ENCODE results near the gene ALDOC. TPM values are rescaled to one million over a fixed set of nuclear protein-coding genes. Genes with fewer than 3 reads are reported as not detected.

Gene ALDOC
- total and polyA plus RNA-seq, 2 experiments from 2014 or later: 33.5 to 157 TPM

- no peaks in the 10 kb centered on the region; the same call in 2 of the 3 replicates for H3K9me3 Mint-ChIP-seq
- H3K4me3 ChIP-seq: no peak overlapping the region
- H3K27ac Mint-ChIP-seq: no peak overlapping the region
- H3F3A ChIP-seq (replicated peaks; ENCODE audit: low read depth): no peaks in the 10 kb centered on the region
- H3K36me3 Mint-ChIP-seq (ENCODE audit: low read depth): peaks cover 37% of the 10 kb centered on the region
- peaks cover 21% of the 10 kb centered on the region; the same call in 1 of the 2 replicates for H3K36me3 ChIP-seq (ENCODE audit: insufficient read depth)
- H3K4me2 ChIP-seq: no peak overlapping the region
- peaks cover 18% of the 10 kb centered on the region for H3K4me1 Mint-ChIP-seq
- peaks cover 8% of the 10 kb centered on the region for H3K79me2 ChIP-seq (replicated peaks; ENCODE audit: insufficient read depth)
- no peaks in the 10 kb centered on the region for H3K9me2 ChIP-seq (ENCODE audit: insufficient read depth)
- H2AFZ ChIP-seq: no peak overlapping the region
- no peak overlapping the region for H3K27ac ChIP-seq (ENCODE audit: low read depth)
- no peaks in the 10 kb centered on the region; the same call in 1 of the 2 replicates for H4K20me1 ChIP-seq (replicated peaks; ENCODE audit: insufficient read depth)
- TF ChIP-seq CTCF (conservative IDR thresholded peaks at IDR 0.05; ENCODE audit: low read depth in 2 of 2): no peak
- no peak for TF ChIP-seq EZH2phosphoT487 (IDR thresholded peaks at IDR 0.05; ENCODE audit: unreplicated experiment)
- H3K27me3 Mint-ChIP-seq (ENCODE audit: insufficient read depth, low read depth, poor library complexity): peaks cover 13% of the 10 kb centered on the region
- no peak overlapping the region for H3K4me3 Mint-ChIP-seq
- H3K27me3 ChIP-seq (ENCODE audit: insufficient read depth): no peaks in the 10 kb centered on the region
- ATAC-seq (no peak), DNase-seq (ENCODE audit: low spot score) (no peak)
- peaks cover 15% of the 10 kb centered on the region; the same call in 1 of the 2 replicates for H3K4me1 ChIP-seq (ENCODE audit: insufficient read depth)
Observed at GRCh38 chr17:28554565-28554964, 22.1 kb downstream of the ALDOC start.

GRCh38 chr17:28553000-28553505, 23.6 kb downstream of the ALDOC start:
- Histone ChIP-seq H3K79me2 (replicated peaks; ENCODE audit: insufficient read depth) (peaks cover 8% of the 10 kb centered on the region), H3K4me2 (peak overlapping the region; percentile 94), H3K4me1 (ENCODE audit: insufficient read depth) (peaks cover 15% of the 10 kb centered on the region; the same call in 1 of the 2 replicates), H3K4me3 (peak overlapping the region; percentile 92), H3F3A (replicated peaks; ENCODE audit: low read depth) (no peaks in the 10 kb centered on the region), H2AFZ (no peak overlapping the region), H3K27ac (ENCODE audit: low read depth) (no peak overlapping the region), H3K9me2 (ENCODE audit: insufficient read depth) (no peaks in the 10 kb centered on the region), H3K36me3 (ENCODE audit: insufficient read depth) (peaks cover 21% of the 10 kb centered on the region; the same call in 1 of the 2 replicates), H4K20me1 (replicated peaks; ENCODE audit: insufficient read depth) (no peaks in the 10 kb centered on the region; the same call in 1 of the 2 replicates), H3K27me3 (ENCODE audit: insufficient read depth) (no peaks in the 10 kb centered on the region)
- Mint-ChIP-seq H3K27ac (peak overlapping the region; percentile 23; the same call in 1 of the 2 replicates), H3K4me1 (peaks cover 20% of the 10 kb centered on the region), H3K27me3 (ENCODE audit: insufficient read depth, low read depth, poor library complexity) (peaks cover 18% of the 10 kb centered on the region), H3K9me3 (no peaks in the 10 kb centered on the region; the same call in 2 of the 3 replicates), H3K36me3 (ENCODE audit: low read depth) (peaks cover 31% of the 10 kb centered on the region), H3K4me3 (peak overlapping the region; percentile 91)
- ATAC-seq (no peak), DNase-seq (ENCODE audit: low spot score) (no peak)
- TF ChIP-seq ZNF114 (CRISPR knock-in tag; IDR thresholded peaks at IDR 0.05) (no peak), STAT1 (IDR thresholded peaks at IDR 0.05; ENCODE audit: unreplicated experiment) (no peak), NANOG (IDR thresholded peaks at IDR 0.05; ENCODE audit: borderline replicate concordance) (no peak), EZH2 (IDR thresholded peaks at IDR 0.05; ENCODE audit: low read depth, unreplicated experiment) (no peak), EZH2phosphoT487 (IDR thresholded peaks at IDR 0.05; ENCODE audit: unreplicated experiment) (no peak), POLR2AphosphoS5 (IDR thresholded peaks at IDR 0.05; ENCODE audit: low read depth) (no peak), JUNB (IDR thresholded peaks at IDR 0.05; ENCODE audit: unreplicated experiment) (no peak), ETS1 (IDR thresholded peaks at IDR 0.05) (no peak), ZNF331 (CRISPR knock-in tag; IDR thresholded peaks at IDR 0.05; ENCODE audit: low read depth) (no peak), CTCF (conservative IDR thresholded peaks at IDR 0.05; ENCODE audit: low read depth in 2 of 2) (no peak)
- TF ChIP-seq, protein P1, sequence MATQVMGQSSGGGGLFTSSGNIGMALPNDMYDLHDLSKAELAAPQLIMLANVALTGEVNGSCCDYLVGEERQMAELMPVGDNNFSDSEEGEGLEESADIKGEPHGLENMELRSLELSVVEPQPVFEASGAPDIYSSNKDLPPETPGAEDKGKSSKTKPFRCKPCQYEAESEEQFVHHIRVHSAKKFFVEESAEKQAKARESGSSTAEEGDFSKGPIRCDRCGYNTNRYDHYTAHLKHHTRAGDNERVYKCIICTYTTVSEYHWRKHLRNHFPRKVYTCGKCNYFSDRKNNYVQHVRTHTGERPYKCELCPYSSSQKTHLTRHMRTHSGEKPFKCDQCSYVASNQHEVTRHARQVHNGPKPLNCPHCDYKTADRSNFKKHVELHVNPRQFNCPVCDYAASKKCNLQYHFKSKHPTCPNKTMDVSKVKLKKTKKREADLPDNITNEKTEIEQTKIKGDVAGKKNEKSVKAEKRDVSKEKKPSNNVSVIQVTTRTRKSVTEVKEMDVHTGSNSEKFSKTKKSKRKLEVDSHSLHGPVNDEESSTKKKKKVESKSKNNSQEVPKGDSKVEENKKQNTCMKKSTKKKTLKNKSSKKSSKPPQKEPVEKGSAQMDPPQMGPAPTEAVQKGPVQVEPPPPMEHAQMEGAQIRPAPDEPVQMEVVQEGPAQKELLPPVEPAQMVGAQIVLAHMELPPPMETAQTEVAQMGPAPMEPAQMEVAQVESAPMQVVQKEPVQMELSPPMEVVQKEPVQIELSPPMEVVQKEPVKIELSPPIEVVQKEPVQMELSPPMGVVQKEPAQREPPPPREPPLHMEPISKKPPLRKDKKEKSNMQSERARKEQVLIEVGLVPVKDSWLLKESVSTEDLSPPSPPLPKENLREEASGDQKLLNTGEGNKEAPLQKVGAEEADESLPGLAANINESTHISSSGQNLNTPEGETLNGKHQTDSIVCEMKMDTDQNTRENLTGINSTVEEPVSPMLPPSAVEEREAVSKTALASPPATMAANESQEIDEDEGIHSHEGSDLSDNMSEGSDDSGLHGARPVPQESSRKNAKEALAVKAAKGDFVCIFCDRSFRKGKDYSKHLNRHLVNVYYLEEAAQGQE (IDR thresholded peaks at IDR 0.05; ENCODE audit: unreplicated experiment): no peak
